Stomach smooth muscle (tissue), 2 donors: ENCODE data around the gene TMEM205.
A peak's percentile ranks its signal among the peaks of the same experiment; 100 is the strongest.
"Not testable (repeated sequence)": the region's sequence is repeated elsewhere in the genome, so short reads cannot be mapped to it uniquely, and the experiment has no call there.

Experiments used
- H3K27ac ChIP-seq: one replicate; pipeline ENCODE4 v1.7.0; 2013; ENCODE audit warnings: mild to moderate bottlenecking, low read length, inconsistent platforms
- H3K27me3 ChIP-seq, 2 donors: one replicate each; pipeline ENCODE4 v1.7.0; 2013; ENCODE audit warnings: low read length in 2 of 2; ENCODE audit not compliant: insufficient read depth in 2 of 2, control insufficient read depth in 1 of 2
- H3K36me3 ChIP-seq, 2 donors: one replicate each; pipeline ENCODE4 v1.7.0; 2013; ENCODE audit warnings: low read length in 2 of 2; ENCODE audit not compliant: control insufficient read depth in 2 of 2, insufficient read depth in 2 of 2
- H3K4me1 ChIP-seq: one replicate; pipeline ENCODE4 v1.7.0; 2013; ENCODE audit warnings: low read length; ENCODE audit not compliant: control insufficient read depth, insufficient read depth
- H3K4me3 ChIP-seq, 2 donors: one replicate each; pipeline ENCODE4 v1.7.0; 2013; ENCODE audit warnings: low read length in 2 of 2
- H3K9ac ChIP-seq, 2 donors: one replicate each; pipeline ENCODE4 v1.7.0; 2013; ENCODE audit warnings: low read length in 2 of 2, mild to moderate bottlenecking in 1 of 2
- H3K9me3 ChIP-seq, 2 donors: one replicate each; pipeline ENCODE4 v1.7.0; 2013; ENCODE audit warnings: low read length in 2 of 2; ENCODE audit not compliant: control insufficient read depth in 2 of 2
- donor health status: healthy.
- donor health status: Pancreatic carcinoma.

TMEM205 gene

DNA sequence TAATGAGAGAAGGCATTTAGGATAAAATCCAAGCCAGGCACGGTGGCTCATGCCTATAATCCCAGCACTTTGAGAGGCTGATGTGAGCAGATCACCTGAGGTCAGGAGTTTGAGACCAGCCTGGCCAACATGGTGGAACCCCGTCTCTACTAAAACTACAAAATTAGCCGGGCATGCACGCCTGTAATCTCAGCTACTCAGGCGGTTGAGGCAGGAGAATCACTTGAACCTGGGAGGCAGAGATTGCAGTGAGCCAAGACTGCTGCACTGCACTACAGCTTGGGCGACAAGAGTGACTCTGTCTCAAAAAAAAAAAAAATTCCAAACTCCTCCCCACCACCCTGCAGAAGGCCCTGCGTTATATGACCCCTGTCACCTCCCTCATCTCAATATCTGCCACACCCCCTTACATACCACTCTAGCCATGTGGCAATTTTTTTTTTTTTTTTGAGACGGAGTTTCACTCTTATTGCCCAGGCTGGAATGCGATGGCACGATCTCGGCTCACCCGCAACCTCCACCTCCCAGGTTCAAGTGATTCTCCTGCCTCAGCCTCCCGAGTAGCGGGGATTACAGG lies 33.3 kb upstream of the TMEM205 start:
- peaks cover 59% of the 10 kb centered on the region for H3K4me1 ChIP-seq
- not testable (repeated sequence) for H3K9ac ChIP-seq, H3K27ac ChIP-seq, H3K36me3 ChIP-seq, H3K9me3 ChIP-seq, H3K4me3 ChIP-seq
- peaks cover 19 to 23% of the 10 kb centered on the region in 2 donors for H3K27me3 ChIP-seq

DNA sequence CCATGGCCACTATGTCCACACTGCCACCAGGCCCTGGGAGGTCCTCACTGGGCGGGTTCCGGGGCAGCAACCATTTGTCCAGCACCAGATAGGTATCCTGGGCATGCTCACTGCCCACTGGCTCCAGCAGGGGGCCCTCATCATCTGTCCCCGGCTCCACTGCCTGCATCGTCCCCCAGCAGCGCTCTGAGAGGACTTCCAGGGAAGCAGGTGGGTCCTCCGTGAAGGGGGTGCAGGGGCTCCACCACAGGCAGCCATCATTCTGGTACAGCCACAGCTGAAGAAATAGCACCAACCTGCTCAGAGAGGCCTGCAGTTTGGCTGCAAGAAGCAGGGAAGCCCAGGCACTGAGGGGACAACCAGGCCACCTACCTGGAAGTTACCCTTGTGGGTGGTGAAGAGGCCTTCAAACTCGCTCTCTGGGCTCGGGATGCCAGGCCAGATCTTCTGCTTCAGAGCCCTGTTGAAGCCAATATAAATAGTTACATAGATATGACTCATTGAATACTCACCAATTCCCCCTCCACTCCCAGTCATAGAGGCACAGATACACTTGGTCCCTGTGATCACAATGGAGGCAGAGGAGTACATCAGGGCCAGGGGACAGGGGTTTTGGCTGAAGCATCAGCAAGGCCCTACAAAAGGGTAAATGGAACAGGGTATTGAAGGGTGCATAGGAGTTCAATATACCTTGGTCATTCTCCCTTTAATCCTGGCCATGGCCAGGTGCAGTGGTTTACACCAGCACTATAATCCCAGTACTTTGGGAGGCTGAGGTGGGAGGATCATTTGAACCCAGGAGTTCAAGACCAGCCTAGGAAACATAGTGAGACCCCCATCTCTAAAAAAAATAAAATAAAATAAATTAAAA lies 32.5 kb upstream of the TMEM205 start:
- H3K27ac ChIP-seq = no peak overlapping the region
- H3K9me3 ChIP-seq = no peaks in the 10 kb centered on the region
- no peaks in the 10 kb centered on the region for H3K36me3 ChIP-seq
- no peak overlapping the region for H3K4me3 ChIP-seq
- peaks cover 14 to 17% of the 10 kb centered on the region in 2 donors for H3K27me3 ChIP-seq
- peaks cover 64% of the 10 kb centered on the region for H3K4me1 ChIP-seq
- H3K9ac ChIP-seq = no peak overlapping the region

DNA sequence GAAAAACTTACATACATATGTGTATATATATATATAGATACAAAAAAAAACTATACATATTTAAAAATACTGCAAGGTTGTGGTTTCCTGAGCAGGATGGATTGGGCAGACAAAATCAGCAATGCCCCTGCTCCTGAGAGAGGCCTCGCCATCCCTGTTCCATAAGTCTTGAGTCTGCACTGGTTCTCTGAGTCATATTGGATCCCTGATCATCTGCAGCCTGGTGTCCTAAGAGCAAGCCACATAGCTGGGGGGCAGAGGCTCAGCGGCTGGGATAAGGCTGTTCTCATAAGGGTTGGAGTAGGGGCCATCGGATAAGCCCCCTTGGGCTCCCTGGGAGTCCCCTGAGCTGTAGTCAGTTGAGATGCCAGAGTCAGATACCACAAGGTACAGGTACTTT lies 31.7 kb upstream of the TMEM205 start:
- Histone ChIP-seq H3K27ac (no peak overlapping the region), H3K9me3 (no peaks in the 10 kb centered on the region), H3K27me3 (peaks cover 9% of the 10 kb centered on the region in 2 donors), H3K4me1 (peaks cover 58% of the 10 kb centered on the region), H3K9ac (no peak overlapping the region), H3K36me3 (no peaks in the 10 kb centered on the region), H3K4me3 (no peak overlapping the region)

DNA sequence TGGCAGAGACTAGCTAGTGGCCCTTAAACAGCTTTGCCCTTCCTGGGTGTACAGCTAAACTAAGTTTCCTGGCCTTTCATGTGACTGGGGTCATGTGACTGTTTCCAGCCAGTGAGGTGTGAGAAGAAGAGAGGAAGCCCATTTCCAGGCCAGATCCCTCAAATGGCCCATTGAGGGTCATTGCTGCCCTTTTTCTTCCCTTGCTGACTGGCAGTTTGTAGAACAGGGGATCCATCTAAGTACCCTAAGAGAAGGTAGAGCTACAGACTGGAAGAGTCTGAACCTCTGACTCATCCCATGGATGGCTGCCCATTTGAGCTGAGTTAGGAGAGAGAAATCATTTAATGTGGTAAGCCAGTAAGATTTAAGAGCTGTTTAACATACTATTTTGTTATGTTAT lies 31.2 kb upstream of the TMEM205 start:
- H3K9ac ChIP-seq = no peak overlapping the region
- H3K4me3 ChIP-seq = peak overlapping the region in 1 of 2 donors; percentile 31
- no peaks in the 10 kb centered on the region for H3K9me3 ChIP-seq
- no peaks in the 10 kb centered on the region for H3K36me3 ChIP-seq
- peak overlapping the region; percentile 31 for H3K27ac ChIP-seq
- peaks cover 57% of the 10 kb centered on the region for H3K4me1 ChIP-seq
- H3K27me3 ChIP-seq = peaks cover 6% of the 10 kb centered on the region in 2 donors

DNA sequence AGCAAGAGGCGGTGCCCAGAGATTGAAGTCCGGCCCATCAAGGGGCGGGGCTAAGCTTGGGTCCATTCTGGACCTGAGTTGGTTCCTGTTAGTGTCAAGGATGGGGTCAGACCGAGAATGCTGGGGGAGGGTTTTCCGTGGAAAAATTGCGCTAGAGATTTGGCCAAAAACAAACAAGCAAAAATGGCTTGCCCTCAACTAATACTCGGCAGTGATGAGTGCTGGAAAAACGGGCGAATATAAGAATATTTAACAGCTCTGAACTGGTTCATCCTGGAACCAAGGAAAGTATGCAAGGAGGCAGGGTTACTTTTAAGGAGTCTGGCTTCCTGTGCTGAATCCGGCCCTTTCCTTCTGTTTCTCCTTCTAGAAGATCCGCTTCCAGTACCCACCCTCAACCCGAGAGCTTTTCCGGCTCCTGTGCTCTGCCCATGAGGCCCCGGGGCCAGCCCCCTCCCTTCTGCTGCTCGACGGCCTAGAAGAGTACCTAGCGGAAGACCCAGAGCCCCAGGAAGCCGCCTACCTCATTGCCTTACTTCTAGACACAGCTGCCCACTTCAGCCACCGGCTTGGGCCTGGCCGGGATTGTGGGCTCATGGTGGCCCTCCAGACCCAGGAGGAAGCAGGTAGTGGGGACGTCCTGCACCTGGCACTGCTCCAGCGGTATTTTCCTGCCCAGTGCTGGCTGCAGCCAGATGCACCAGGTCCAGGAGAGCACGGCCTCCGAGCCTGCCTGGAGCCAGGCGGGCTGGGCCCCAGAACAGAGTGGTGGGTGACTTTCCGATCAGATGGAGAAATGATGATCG lies 29.3 kb upstream of the TMEM205 start:
- peak overlapping the region; percentile 51 to 90 for H3K4me3 ChIP-seq
- peak overlapping the region; percentile 94 for H3K27ac ChIP-seq
- H3K9ac ChIP-seq = peak overlapping the region; percentile 64 to 82
- no peaks in the 10 kb centered on the region for H3K27me3 ChIP-seq
- no peaks in the 10 kb centered on the region for H3K36me3 ChIP-seq
- no peaks in the 10 kb centered on the region for H3K9me3 ChIP-seq
- H3K4me1 ChIP-seq = peaks cover 42% of the 10 kb centered on the region

DNA sequence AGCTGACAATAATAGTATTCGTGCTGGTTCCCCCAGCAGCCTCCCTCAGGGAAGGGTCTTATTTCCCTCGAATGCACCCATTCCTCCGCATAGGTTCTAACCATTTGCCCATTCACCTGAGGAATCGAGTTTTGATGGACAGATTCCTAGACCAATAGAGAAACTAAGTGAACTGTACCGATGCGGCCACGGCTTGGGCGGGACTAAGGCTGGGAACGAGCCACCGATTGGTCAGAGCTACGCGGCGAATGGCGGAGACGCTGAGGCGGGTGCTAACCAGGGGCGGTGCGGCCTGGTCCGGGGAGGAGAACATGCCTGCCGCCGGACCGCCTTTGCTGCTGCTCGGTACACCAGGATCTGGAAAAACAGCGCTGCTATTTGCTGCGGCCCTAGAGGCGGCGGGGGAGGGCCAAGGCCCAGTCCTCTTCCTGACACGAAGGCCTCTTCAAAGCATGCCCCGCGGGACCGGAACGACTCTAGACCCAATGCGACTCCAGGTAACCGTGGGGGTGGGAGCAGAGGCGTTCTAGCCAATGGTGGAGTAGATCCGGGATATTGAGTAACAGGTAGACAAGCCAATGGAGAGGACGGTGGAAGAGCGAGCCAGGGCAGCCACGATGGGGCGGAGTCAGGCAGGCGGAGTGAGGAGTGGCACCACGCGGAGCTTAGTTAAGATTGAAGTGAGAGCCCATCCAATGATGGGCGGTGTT lies 28.5 kb upstream of the TMEM205 start, which contains the start of gene SWSAP1:
SWSAP1 (plus strand) TSS at position 234 of the 710 bp plus-strand sequence; CDS start at position 249, 15 bp downstream.
- Histone ChIP-seq H3K4me1 (peaks cover 39% of the 10 kb centered on the region), H3K4me3 (peak within 1 kb of the TSS; percentile 60 to 90), H3K27me3 (no peaks in the 10 kb centered on the region), H3K27ac (peak within 1 kb of the TSS; percentile 94), H3K9me3 (no peaks in the 10 kb centered on the region), H3K36me3 (no peaks in the 10 kb centered on the region), H3K9ac (peak within 1 kb of the TSS; percentile 68 to 95)

DNA sequence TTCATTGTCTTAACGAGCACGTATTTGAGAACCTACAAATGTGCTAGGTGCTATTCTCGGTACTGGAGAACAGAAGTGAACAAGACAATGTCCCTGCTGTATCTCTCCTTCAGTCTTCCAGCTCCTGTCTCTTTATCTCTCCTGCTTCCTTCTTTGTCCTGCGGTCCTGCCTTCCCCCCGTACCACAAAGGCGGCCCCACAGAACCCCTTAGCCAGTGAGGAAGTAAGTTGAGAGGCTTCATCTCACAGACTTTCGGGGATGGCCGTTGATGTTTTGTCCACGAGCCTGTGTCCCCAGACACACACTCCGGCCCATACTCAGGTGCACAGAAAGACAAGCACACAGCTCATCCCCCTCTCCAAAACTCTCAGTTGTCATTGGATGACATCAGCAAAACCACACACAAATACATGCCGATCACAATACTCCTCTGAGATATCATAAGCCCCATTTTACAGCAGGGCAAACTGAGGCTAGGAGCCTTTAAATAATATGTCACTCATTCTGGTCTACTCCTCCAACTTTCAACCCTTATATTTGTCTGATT lies 27.9 kb upstream of the TMEM205 start:
- peak overlapping the region; percentile 48 to 68 for H3K9ac ChIP-seq
- H3K9me3 ChIP-seq = no peaks in the 10 kb centered on the region
- H3K4me1 ChIP-seq = peaks cover 39% of the 10 kb centered on the region
- no peaks in the 10 kb centered on the region for H3K27me3 ChIP-seq
- no peaks in the 10 kb centered on the region for H3K36me3 ChIP-seq
- peak overlapping the region; percentile 94 for H3K27ac ChIP-seq
- peak overlapping the region; percentile 60 to 90 for H3K4me3 ChIP-seq

DNA sequence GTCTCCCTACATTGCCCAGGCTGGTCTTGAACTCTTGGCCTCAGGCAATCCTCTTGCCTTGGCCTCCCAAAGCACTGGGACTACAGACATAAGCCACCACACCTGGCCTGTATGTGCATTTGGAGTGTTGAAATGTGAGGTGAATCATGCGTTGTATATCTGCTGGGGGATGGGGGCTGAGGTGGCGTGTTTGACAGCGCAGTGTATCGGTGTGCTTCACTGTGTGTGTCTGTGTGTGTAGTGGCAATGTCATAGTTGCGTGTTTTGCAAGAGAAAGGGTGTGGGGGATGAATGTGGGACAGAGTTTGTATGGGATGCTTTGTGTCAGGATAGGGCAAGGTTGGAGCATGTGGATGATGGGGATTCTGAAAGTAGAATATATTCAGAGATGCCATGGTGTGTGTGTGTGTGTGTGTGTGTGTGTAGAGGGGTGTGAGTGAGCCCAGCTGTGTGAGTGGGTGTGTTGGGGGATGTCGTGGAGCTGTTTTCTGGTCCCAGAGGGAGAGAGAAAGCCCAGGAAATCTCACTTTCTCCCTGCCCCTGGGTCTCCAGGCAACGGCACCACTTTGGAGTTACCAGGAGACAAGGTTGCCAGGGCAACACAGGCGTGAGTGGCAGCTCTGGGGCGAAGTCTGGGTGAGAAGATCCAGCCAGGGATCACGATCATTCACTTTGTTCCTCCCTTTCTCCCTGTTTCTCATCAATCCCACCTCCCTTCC lies 27.3 kb upstream of the TMEM205 start:
- no peaks in the 10 kb centered on the region for H3K27me3 ChIP-seq
- H3K4me3 ChIP-seq = no peak overlapping the region
- no peak overlapping the region for H3K9ac ChIP-seq
- no peaks in the 10 kb centered on the region for H3K9me3 ChIP-seq
- H3K36me3 ChIP-seq = no peaks in the 10 kb centered on the region
- peaks cover 36% of the 10 kb centered on the region for H3K4me1 ChIP-seq
- no peak overlapping the region for H3K27ac ChIP-seq

DNA sequence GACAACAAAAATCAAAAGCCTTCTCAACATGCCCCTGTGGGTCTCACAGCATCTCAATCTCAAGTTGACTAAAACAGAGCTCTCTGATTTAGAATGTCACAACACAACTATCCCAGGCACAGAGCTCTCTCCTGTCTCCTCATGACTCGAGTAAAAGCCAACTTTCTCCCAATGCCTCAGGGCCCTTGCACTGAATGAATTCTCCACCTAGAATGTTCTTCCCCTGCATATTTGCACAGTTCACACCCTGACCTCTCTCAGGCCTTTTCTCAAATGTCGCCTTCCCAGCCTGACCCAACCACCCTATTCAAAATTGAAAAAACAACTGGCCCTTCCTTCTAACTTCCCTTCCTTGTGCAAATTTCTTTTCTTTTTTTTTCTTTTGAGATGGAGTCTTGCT lies 24.7 kb upstream of the TMEM205 start:
- H3K9me3 ChIP-seq = no peaks in the 10 kb centered on the region
- peaks cover 16% of the 10 kb centered on the region for H3K4me1 ChIP-seq
- no peak overlapping the region for H3K27ac ChIP-seq
- H3K4me3 ChIP-seq = no peak overlapping the region
- H3K27me3 ChIP-seq = no peaks in the 10 kb centered on the region
- no peak overlapping the region for H3K9ac ChIP-seq
- H3K36me3 ChIP-seq = peaks cover 0 to 2% of the 10 kb centered on the region in 2 donors
